Measurements from ENCODE around the gene DGKB.

DNA sequence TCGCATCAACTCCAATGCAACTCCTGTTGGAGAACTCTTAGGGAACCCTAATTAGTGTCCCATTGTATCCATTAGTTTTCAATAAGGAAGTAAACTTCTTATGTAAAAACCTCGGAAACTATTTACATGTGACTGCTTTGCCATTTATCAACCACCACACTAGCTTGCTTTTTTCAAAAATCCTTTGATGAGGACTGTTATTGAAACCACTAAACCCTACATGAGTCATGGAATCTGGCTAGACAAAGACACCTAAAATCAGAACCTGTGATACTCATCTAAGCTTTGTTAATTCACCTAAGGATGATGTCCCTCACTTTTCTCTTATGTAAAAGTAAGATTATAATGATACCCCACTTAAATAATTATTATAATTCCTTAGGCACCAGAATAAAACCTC lies 499.0 kb downstream of the DGKB start:
- TF ChIP-seq POLR2AphosphoS5 (IDR thresholded peaks at IDR 0.05; ENCODE audit: low read depth, low read length) (no peak), TAF1 (IDR thresholded peaks at IDR 0.05; ENCODE audit: low read depth, low read length) (no peak)
- TF ChIP-seq, protein P1, sequence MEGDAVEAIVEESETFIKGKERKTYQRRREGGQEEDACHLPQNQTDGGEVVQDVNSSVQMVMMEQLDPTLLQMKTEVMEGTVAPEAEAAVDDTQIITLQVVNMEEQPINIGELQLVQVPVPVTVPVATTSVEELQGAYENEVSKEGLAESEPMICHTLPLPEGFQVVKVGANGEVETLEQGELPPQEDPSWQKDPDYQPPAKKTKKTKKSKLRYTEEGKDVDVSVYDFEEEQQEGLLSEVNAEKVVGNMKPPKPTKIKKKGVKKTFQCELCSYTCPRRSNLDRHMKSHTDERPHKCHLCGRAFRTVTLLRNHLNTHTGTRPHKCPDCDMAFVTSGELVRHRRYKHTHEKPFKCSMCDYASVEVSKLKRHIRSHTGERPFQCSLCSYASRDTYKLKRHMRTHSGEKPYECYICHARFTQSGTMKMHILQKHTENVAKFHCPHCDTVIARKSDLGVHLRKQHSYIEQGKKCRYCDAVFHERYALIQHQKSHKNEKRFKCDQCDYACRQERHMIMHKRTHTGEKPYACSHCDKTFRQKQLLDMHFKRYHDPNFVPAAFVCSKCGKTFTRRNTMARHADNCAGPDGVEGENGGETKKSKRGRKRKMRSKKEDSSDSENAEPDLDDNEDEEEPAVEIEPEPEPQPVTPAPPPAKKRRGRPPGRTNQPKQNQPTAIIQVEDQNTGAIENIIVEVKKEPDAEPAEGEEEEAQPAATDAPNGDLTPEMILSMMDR (IDR thresholded peaks at IDR 0.05; ENCODE audit: control extremely low read depth in 1 of 3, insufficient read depth in 1 of 3, low read depth in 1 of 3, low read length in 3 of 3) = no peak

Measured in H1 (cell line).